ENCODE data around the gene HAO2. TPM values are rescaled to one million over a fixed set of nuclear protein-coding genes. Genes with fewer than 3 reads are reported as not detected.
A peak's percentile ranks its signal among the peaks of the same experiment; 100 is the strongest.

Gene HAO2
- total and polyA plus RNA-seq, 2 experiments from 2014 or later: not detected

GRCh38 chr1:119340861-119341261 is 27.7 kb upstream of the HAO2 start:
- Histone ChIP-seq H3F3A (replicated peaks; ENCODE audit: low read depth) (peaks cover 16% of the 10 kb centered on the region; the same call in 1 of the 2 replicates), H3K27ac (ENCODE audit: low read depth) (peak overlapping the region; percentile 95), H3K4me3 (no peak overlapping the region), H3K4me1 (ENCODE audit: insufficient read depth) (peaks cover 33% of the 10 kb centered on the region), H3K9me2 (ENCODE audit: insufficient read depth) (peaks cover 11% of the 10 kb centered on the region; the same call in 1 of the 2 replicates), H4K20me1 (replicated peaks; ENCODE audit: insufficient read depth) (no peaks in the 10 kb centered on the region), H3K4me2 (peak overlapping the region; percentile 2; the same call in 1 of the 2 replicates), H3K36me3 (ENCODE audit: insufficient read depth) (peaks cover 4% of the 10 kb centered on the region), H3K27me3 (ENCODE audit: insufficient read depth) (no peaks in the 10 kb centered on the region), H2AFZ (no peak overlapping the region), H3K79me2 (replicated peaks; ENCODE audit: insufficient read depth) (no peaks in the 10 kb centered on the region)
- no peak for TF ChIP-seq POLR2AphosphoS5 (IDR thresholded peaks at IDR 0.05; ENCODE audit: low read depth)
- peak; percentile 95 for TF ChIP-seq ZNF114 (CRISPR knock-in tag; IDR thresholded peaks at IDR 0.05)
- TF ChIP-seq CREB1 (CRISPR knock-in tag; IDR thresholded peaks at IDR 0.05; ENCODE audit: low read depth): peak; percentile 38; the same call in 1 of the 2 replicates
- TF ChIP-seq, protein P1, sequence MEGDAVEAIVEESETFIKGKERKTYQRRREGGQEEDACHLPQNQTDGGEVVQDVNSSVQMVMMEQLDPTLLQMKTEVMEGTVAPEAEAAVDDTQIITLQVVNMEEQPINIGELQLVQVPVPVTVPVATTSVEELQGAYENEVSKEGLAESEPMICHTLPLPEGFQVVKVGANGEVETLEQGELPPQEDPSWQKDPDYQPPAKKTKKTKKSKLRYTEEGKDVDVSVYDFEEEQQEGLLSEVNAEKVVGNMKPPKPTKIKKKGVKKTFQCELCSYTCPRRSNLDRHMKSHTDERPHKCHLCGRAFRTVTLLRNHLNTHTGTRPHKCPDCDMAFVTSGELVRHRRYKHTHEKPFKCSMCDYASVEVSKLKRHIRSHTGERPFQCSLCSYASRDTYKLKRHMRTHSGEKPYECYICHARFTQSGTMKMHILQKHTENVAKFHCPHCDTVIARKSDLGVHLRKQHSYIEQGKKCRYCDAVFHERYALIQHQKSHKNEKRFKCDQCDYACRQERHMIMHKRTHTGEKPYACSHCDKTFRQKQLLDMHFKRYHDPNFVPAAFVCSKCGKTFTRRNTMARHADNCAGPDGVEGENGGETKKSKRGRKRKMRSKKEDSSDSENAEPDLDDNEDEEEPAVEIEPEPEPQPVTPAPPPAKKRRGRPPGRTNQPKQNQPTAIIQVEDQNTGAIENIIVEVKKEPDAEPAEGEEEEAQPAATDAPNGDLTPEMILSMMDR (conservative IDR thresholded peaks at IDR 0.05; ENCODE audit: low read depth in 2 of 2): no peak
- TF ChIP-seq NANOG (IDR thresholded peaks at IDR 0.05; ENCODE audit: borderline replicate concordance): 0 out of 2 replicates have a peak, but pooled peaks have one; percentile 12
- TF ChIP-seq EZH2phosphoT487 (IDR thresholded peaks at IDR 0.05; ENCODE audit: unreplicated experiment): no peak
- no peak for TF ChIP-seq STAT1 (IDR thresholded peaks at IDR 0.05; ENCODE audit: unreplicated experiment)
- peak; percentile 23; the same call in 1 of the 2 replicates for TF ChIP-seq ZNF331 (CRISPR knock-in tag; IDR thresholded peaks at IDR 0.05; ENCODE audit: low read depth)
- TF ChIP-seq, protein P2, sequence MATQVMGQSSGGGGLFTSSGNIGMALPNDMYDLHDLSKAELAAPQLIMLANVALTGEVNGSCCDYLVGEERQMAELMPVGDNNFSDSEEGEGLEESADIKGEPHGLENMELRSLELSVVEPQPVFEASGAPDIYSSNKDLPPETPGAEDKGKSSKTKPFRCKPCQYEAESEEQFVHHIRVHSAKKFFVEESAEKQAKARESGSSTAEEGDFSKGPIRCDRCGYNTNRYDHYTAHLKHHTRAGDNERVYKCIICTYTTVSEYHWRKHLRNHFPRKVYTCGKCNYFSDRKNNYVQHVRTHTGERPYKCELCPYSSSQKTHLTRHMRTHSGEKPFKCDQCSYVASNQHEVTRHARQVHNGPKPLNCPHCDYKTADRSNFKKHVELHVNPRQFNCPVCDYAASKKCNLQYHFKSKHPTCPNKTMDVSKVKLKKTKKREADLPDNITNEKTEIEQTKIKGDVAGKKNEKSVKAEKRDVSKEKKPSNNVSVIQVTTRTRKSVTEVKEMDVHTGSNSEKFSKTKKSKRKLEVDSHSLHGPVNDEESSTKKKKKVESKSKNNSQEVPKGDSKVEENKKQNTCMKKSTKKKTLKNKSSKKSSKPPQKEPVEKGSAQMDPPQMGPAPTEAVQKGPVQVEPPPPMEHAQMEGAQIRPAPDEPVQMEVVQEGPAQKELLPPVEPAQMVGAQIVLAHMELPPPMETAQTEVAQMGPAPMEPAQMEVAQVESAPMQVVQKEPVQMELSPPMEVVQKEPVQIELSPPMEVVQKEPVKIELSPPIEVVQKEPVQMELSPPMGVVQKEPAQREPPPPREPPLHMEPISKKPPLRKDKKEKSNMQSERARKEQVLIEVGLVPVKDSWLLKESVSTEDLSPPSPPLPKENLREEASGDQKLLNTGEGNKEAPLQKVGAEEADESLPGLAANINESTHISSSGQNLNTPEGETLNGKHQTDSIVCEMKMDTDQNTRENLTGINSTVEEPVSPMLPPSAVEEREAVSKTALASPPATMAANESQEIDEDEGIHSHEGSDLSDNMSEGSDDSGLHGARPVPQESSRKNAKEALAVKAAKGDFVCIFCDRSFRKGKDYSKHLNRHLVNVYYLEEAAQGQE (IDR thresholded peaks at IDR 0.05; ENCODE audit: unreplicated experiment): no peak
- TF ChIP-seq ZNF462 (CRISPR knock-in tag; IDR thresholded peaks at IDR 0.05): peak; percentile 99
- TF ChIP-seq, protein P3, sequence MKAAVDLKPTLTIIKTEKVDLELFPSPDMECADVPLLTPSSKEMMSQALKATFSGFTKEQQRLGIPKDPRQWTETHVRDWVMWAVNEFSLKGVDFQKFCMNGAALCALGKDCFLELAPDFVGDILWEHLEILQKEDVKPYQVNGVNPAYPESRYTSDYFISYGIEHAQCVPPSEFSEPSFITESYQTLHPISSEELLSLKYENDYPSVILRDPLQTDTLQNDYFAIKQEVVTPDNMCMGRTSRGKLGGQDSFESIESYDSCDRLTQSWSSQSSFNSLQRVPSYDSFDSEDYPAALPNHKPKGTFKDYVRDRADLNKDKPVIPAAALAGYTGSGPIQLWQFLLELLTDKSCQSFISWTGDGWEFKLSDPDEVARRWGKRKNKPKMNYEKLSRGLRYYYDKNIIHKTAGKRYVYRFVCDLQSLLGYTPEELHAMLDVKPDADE (IDR thresholded peaks at IDR 0.05): no peak
- TF ChIP-seq JUNB (IDR thresholded peaks at IDR 0.05; ENCODE audit: unreplicated experiment): no peak
- TF ChIP-seq EZH2 (IDR thresholded peaks at IDR 0.05; ENCODE audit: low read depth, unreplicated experiment): no peak
- Mint-ChIP-seq H3K27ac (peak overlapping the region; percentile 88), H3K27me3 (ENCODE audit: insufficient read depth, low read depth, poor library complexity) (peaks cover 4% of the 10 kb centered on the region), H3K9me3 (peaks cover 25% of the 10 kb centered on the region), H3K4me1 (peaks cover 55% of the 10 kb centered on the region), H3K4me3 (no peak overlapping the region; the same call in 2 of the 3 replicates), H3K36me3 (ENCODE audit: low read depth) (peaks cover 32% of the 10 kb centered on the region; the same call in 2 of the 3 replicates)
- DNase-seq (ENCODE audit: low spot score) (peak; percentile 64), ATAC-seq (peak; percentile 96)
